Neural progenitor cell (in vitro differentiated cells): ENCODE data around the gene NTRK3. TPM values are rescaled to one million over a fixed set of nuclear protein-coding genes. Genes with fewer than 3 reads are reported as not detected.
A peak's percentile ranks its signal among the peaks of the same experiment; 100 is the strongest.

Experiments used
- DNase-seq: peaks from one replicate; pipeline ENCODE4 v3.0.0-alpha.2; 2016; ENCODE audit warnings: low spot score
- H2AFZ ChIP-seq: fragments of 200-600 bp; sonication (generic); replicated peaks from 2 replicates; pipeline ENCODE4 v1.6.1; 2016; ENCODE audit warnings: antibody characterized with exemption
- H3F3A ChIP-seq: fragments of 200-600 bp; sonication (generic); 2 replicates; pipeline ENCODE4 v1.6.1; 2016; ENCODE audit warnings: antibody characterized with exemption, low read depth
- H3K27ac ChIP-seq: fragments of 200-600 bp; sonication (generic); 2 replicates; pipeline ENCODE4 v1.5.1; 2016; ENCODE audit warnings: mild to moderate bottlenecking
- H3K27me3 ChIP-seq: fragments of 200-600 bp; sonication (generic); 2 replicates; pipeline ENCODE4 v1.6.1; 2016; ENCODE audit warnings: mild to moderate bottlenecking, moderate library complexity
- H3K36me3 ChIP-seq: fragments of 200-600 bp; sonication (generic); 2 replicates; pipeline ENCODE4 v1.5.1; 2016
- H3K4me1 ChIP-seq: fragments of 200-600 bp; sonication (generic); 2 replicates; pipeline ENCODE4 v1.6.1; 2016; ENCODE audit warnings: mixed run types
- H3K4me2 ChIP-seq: fragments of 200-600 bp; sonication (generic); 2 replicates; pipeline ENCODE4 v1.6.1; 2016
- H3K4me3 ChIP-seq: fragments of 200-600 bp; sonication (generic); 2 replicates; pipeline ENCODE4 v1.5.1; 2016
- H3K79me2 ChIP-seq: fragments of 200-600 bp; sonication (generic); 2 replicates; pipeline ENCODE4 v1.6.1; 2016; ENCODE audit warnings: low read depth
- H3K9ac ChIP-seq: fragments of 200-600 bp; sonication (generic); 2 replicates; pipeline ENCODE4 v1.6.1; 2016
- H3K9me3 ChIP-seq: fragments of 200-600 bp; sonication (generic); 2 replicates; pipeline ENCODE4 v1.5.1; 2016; ENCODE audit warnings: low read depth
- H4K20me1 ChIP-seq: fragments of 200-600 bp; sonication (generic); 2 replicates; pipeline ENCODE4 v1.6.1; 2016; ENCODE audit warnings: low read depth
- H3K27ac Mint-ChIP-seq: 3 replicates; pipeline ENCODE4 v1.8.0; 2021; ENCODE audit warnings: mixed read lengths
- H3K27me3 Mint-ChIP-seq: 2 replicates; pipeline ENCODE4 v1.8.0; 2022; ENCODE audit warnings: low read depth, mild to moderate bottlenecking, inconsistent platforms, moderate library complexity, mixed read lengths; ENCODE audit not compliant: insufficient read depth
- H3K36me3 Mint-ChIP-seq: 3 replicates; pipeline ENCODE4 v1.8.0; 2021; ENCODE audit warnings: mixed read lengths
- H3K4me1 Mint-ChIP-seq: 3 replicates; pipeline ENCODE4 v1.8.0; 2021; ENCODE audit warnings: mixed read lengths
- H3K4me3 Mint-ChIP-seq: 3 replicates; pipeline ENCODE4 v1.8.0; 2021; ENCODE audit warnings: mild to moderate bottlenecking, moderate library complexity, mixed read lengths
- H3K9me3 Mint-ChIP-seq: 3 replicates; pipeline ENCODE4 v1.8.0; 2020; ENCODE audit warnings: mixed read lengths
- EZH2 ChIP-seq: fragments of 200-600 bp; sonication (generic); IDR thresholded peaks from 2 replicates; pipeline ENCODE4 v1.6.1; 2017; ENCODE audit warnings: antibody characterized with exemption, mild to moderate bottlenecking, moderate library complexity
- EZH2phosphoT487 ChIP-seq: fragments of 200-600 bp; sonication (generic); IDR thresholded peaks from 2 replicates; pipeline ENCODE4 v1.6.1; 2017; ENCODE audit warnings: antibody characterized with exemption
- total RNA-seq: library from RNA; depleted of rRNA; stranded (reverse); fragments of >200 nt; gene quantifications from 2 replicates; pipeline ENCODE4 v1.2.3, GENCODE V29; 2015; ENCODE audit warnings: low replicate concordance
- TF ChIP-seq, protein P1 (sequence below): fragments of 200-600 bp; sonication (generic); IDR thresholded peaks from 2 replicates; pipeline ENCODE4 v1.5.1; 2017; ENCODE audit warnings: antibody characterized with exemption, mild to moderate bottlenecking

NTRK3 gene
- total RNA-seq, 1 donor from 2014 or later, result 2.0 TPM

DNA sequence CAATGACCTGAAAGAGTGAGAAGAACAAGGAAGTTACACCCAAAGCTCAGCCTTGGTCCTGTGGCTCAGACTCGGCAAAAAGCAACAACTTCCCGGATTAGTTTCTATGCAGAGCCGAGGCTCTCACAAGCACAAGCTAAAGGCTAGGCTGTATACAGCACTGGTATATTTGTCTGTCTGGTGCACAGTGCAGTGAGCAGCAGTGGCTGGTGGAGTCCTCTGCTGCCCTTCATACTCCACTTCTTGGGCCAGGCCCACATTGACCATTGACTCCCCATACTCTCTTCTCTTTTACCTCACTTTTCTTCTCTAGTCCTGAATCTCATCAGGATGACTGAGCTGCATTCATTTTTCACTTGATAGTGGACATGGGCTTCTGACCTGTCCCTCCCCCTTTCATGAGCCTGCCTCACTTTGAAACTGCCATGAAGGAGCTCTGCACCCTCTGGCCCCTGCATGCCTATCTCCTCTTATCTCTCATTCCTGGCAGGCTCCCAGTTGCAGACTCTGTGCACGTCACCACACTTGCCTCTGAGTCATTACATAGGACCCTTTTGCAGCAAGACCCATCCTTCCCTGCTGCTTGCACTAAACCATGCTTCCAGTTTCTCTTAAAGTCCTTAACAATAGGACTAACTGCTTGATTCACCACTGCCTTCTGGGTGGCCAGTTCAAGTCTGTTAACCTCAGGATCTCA is 379.3 kb downstream of the NTRK3 start:
- Mint-ChIP-seq H3K27ac (no peak overlapping the region), H3K4me1 (peaks cover 18% of the 10 kb centered on the region), H3K36me3 (no peaks in the 10 kb centered on the region), H3K9me3 (no peaks in the 10 kb centered on the region), H3K27me3 (peaks cover 2% of the 10 kb centered on the region), H3K4me3 (no peak overlapping the region)
- peaks cover 15% of the 10 kb centered on the region for H3K4me1 ChIP-seq
- no peaks in the 10 kb centered on the region for H3K9me3 ChIP-seq
- DNase-seq, result no peak
- H3K79me2 ChIP-seq, result no peaks in the 10 kb centered on the region
- H2AFZ ChIP-seq, result no peak overlapping the region
- H3K36me3 ChIP-seq, result no peaks in the 10 kb centered on the region
- no peak overlapping the region for H3K27ac ChIP-seq
- H3F3A ChIP-seq, result no peaks in the 10 kb centered on the region
- no peak overlapping the region for H3K9ac ChIP-seq
- TF ChIP-seq EZH2phosphoT487 (no peak), EZH2 (no peak)
- TF ChIP-seq, protein P1, sequence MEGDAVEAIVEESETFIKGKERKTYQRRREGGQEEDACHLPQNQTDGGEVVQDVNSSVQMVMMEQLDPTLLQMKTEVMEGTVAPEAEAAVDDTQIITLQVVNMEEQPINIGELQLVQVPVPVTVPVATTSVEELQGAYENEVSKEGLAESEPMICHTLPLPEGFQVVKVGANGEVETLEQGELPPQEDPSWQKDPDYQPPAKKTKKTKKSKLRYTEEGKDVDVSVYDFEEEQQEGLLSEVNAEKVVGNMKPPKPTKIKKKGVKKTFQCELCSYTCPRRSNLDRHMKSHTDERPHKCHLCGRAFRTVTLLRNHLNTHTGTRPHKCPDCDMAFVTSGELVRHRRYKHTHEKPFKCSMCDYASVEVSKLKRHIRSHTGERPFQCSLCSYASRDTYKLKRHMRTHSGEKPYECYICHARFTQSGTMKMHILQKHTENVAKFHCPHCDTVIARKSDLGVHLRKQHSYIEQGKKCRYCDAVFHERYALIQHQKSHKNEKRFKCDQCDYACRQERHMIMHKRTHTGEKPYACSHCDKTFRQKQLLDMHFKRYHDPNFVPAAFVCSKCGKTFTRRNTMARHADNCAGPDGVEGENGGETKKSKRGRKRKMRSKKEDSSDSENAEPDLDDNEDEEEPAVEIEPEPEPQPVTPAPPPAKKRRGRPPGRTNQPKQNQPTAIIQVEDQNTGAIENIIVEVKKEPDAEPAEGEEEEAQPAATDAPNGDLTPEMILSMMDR, result no peak
- H3K4me3 ChIP-seq, result no peak overlapping the region
- no peaks in the 10 kb centered on the region for H3K27me3 ChIP-seq
- H3K4me2 ChIP-seq, result no peak overlapping the region
- H4K20me1 ChIP-seq, result no peaks in the 10 kb centered on the region

DNA sequence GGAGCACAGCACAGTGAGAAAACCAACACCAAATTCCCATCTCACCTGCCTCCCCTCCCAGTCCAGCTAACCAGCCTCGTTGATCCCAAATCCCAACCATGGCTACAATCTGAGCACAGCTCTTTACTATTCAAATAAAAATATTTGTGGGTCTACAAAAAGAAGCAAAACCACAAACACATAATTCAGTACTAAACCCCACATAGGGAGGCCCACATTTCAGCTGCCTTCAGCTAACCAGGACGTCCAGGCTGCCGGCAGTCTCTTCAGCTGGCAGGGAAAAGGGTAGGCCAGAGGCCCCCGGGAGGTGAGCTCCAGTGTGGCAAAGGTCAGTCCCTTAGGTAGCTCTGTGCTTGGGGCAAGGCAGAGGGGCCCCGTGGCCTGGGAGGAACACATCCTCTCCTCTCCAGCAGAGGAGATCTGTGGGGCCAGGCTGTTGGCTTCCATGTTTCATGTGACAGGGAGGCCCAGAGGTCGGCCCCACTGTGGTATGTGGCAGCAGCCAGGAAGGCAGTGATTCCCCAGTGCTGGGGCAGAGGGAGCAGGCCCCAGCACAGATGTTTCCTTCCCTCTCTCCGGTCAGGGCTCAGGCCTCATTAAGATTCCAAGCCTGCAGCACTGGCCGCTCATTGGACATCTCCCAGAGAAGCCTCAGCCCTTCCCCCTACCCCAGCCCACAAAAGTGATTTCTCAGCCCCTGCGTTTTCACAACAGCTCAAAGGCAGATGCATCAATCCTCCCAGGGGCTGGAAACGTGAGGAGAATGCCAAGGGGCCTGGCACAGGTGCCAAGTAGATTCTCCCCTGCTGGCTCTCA is 381.4 kb downstream of the NTRK3 start:
- Histone ChIP-seq H3K27me3 (no peaks in the 10 kb centered on the region), H3K9ac (no peak overlapping the region), H3F3A (no peaks in the 10 kb centered on the region), H3K4me1 (peaks cover 17% of the 10 kb centered on the region), H3K27ac (no peak overlapping the region), H3K36me3 (no peaks in the 10 kb centered on the region), H2AFZ (peak overlapping the region; percentile 62), H3K79me2 (no peaks in the 10 kb centered on the region), H3K9me3 (no peaks in the 10 kb centered on the region), H4K20me1 (no peaks in the 10 kb centered on the region), H3K4me2 (peak overlapping the region; percentile 41), H3K4me3 (no peak overlapping the region)
- H3K36me3 Mint-ChIP-seq, result no peaks in the 10 kb centered on the region
- peak overlapping the region; percentile 88 for H3K27ac Mint-ChIP-seq
- peaks cover 18% of the 10 kb centered on the region for H3K4me1 Mint-ChIP-seq
- peak; percentile 85 for DNase-seq
- H3K9me3 Mint-ChIP-seq, result no peaks in the 10 kb centered on the region
- peaks cover 2% of the 10 kb centered on the region for H3K27me3 Mint-ChIP-seq
- TF ChIP-seq EZH2, result no peak
- TF ChIP-seq, protein P1, result no peak
- no peak for TF ChIP-seq EZH2phosphoT487
- H3K4me3 Mint-ChIP-seq, result no peak overlapping the region

DNA sequence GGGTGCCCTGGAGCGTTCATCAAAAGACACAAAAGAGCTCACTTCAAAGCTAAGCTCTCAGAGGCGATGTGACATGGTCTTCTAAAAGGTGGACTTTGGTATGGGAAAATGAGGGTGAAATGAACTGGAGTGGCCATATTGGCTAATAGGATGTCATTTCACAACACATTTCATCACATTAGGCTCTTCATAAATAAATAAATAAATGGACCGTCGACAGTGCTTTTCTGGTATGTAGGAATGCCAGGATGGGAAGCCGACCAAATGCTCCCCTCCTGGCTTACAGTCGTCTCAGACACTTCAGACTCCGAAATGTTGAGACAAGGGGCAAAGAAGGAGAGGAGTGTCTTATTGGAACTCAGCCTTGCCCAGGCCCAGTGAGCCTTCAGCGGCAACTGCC is 383.0 kb downstream of the NTRK3 start:
- Histone ChIP-seq H3K4me1 (peaks cover 17% of the 10 kb centered on the region), H3K9me3 (no peaks in the 10 kb centered on the region), H3K4me3 (no peak overlapping the region), H3K36me3 (no peaks in the 10 kb centered on the region), H3F3A (no peaks in the 10 kb centered on the region), H3K27ac (no peak overlapping the region), H4K20me1 (no peaks in the 10 kb centered on the region), H3K79me2 (no peaks in the 10 kb centered on the region), H3K9ac (no peak overlapping the region), H2AFZ (no peak overlapping the region), H3K4me2 (no peak overlapping the region), H3K27me3 (no peaks in the 10 kb centered on the region)
- TF ChIP-seq EZH2phosphoT487, result no peak
- no peak for TF ChIP-seq EZH2
- TF ChIP-seq, protein P1, result no peak
- Mint-ChIP-seq H3K36me3 (no peaks in the 10 kb centered on the region), H3K4me3 (no peak overlapping the region), H3K9me3 (no peaks in the 10 kb centered on the region), H3K4me1 (peaks cover 18% of the 10 kb centered on the region), H3K27ac (no peak overlapping the region), H3K27me3 (peaks cover 2% of the 10 kb centered on the region)
- DNase-seq, result no peak
